ENCODE data around the gene ABCB9.

DNA sequence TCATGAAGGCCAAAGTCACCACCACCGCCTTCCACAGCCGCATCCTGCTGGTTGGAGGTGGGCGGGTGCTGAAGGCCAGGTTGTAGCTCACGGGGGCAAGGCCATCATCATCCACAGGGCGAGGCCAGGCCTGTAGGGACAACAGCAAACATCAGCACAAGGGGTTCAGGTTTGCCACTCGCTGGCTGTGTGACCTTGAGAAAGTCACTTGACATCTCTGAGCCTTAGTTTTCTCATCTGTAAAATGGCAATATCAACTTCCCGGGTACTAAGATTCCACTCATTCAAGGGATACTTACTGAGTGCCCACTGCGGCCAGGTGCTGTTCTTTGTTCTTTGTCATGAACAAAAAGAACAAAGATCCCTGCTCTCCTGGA lies 6.1 kb downstream of the ABCB9 start:
- TF ChIP-seq, protein P1, sequence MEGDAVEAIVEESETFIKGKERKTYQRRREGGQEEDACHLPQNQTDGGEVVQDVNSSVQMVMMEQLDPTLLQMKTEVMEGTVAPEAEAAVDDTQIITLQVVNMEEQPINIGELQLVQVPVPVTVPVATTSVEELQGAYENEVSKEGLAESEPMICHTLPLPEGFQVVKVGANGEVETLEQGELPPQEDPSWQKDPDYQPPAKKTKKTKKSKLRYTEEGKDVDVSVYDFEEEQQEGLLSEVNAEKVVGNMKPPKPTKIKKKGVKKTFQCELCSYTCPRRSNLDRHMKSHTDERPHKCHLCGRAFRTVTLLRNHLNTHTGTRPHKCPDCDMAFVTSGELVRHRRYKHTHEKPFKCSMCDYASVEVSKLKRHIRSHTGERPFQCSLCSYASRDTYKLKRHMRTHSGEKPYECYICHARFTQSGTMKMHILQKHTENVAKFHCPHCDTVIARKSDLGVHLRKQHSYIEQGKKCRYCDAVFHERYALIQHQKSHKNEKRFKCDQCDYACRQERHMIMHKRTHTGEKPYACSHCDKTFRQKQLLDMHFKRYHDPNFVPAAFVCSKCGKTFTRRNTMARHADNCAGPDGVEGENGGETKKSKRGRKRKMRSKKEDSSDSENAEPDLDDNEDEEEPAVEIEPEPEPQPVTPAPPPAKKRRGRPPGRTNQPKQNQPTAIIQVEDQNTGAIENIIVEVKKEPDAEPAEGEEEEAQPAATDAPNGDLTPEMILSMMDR (IDR thresholded peaks at IDR 0.05): no peak
- TF ChIP-seq EZH2 (IDR thresholded peaks at IDR 0.05; ENCODE audit: borderline replicate concordance, insufficient read depth, low read depth, low read length, poor library complexity, severe bottlenecking): no peak

Measured in B cell (primary cell).